ENCODE results near the gene NCKAP5L. TPM values are rescaled to one million over a fixed set of nuclear protein-coding genes. Genes with fewer than 3 reads are reported as not detected.

NCKAP5L gene
- total and polyA plus RNA-seq, 2 experiments from 2014 or later = 10.2 to 37.0 TPM

- DNase-seq (ENCODE audit: low spot score) (no peak), ATAC-seq (no peak)
- Mint-ChIP-seq H3K27me3 (ENCODE audit: insufficient read depth, low read depth, poor library complexity) (peaks cover 6% of the 10 kb centered on the region), H3K27ac (no peak overlapping the region), H3K9me3 (no peaks in the 10 kb centered on the region), H3K4me1 (peaks cover 11% of the 10 kb centered on the region; the same call in 2 of the 3 replicates), H3K4me3 (no peak overlapping the region), H3K36me3 (ENCODE audit: low read depth) (peaks cover 42% of the 10 kb centered on the region)
- Histone ChIP-seq H3K27me3 (ENCODE audit: insufficient read depth) (no peaks in the 10 kb centered on the region), H3K27ac (ENCODE audit: low read depth) (no peak overlapping the region), H3K4me2 (no peak overlapping the region), H3K79me2 (replicated peaks; ENCODE audit: insufficient read depth) (no peaks in the 10 kb centered on the region), H3F3A (replicated peaks; ENCODE audit: low read depth) (peaks cover 17% of the 10 kb centered on the region; the same call in 1 of the 2 replicates), H3K4me3 (no peak overlapping the region), H3K9me2 (ENCODE audit: insufficient read depth) (no peaks in the 10 kb centered on the region), H2AFZ (no peak overlapping the region), H3K4me1 (ENCODE audit: insufficient read depth) (no peaks in the 10 kb centered on the region), H3K36me3 (ENCODE audit: insufficient read depth) (peaks cover 34% of the 10 kb centered on the region), H4K20me1 (replicated peaks; ENCODE audit: insufficient read depth) (peaks cover 19% of the 10 kb centered on the region)
- no peak for TF ChIP-seq REST (IDR thresholded peaks at IDR 0.05; ENCODE audit: unreplicated experiment)
- no peak for TF ChIP-seq STAT1 (IDR thresholded peaks at IDR 0.05; ENCODE audit: unreplicated experiment)
- no peak for TF ChIP-seq EZH2 (IDR thresholded peaks at IDR 0.05; ENCODE audit: low read depth, unreplicated experiment)
- TF ChIP-seq EZH2phosphoT487 (IDR thresholded peaks at IDR 0.05; ENCODE audit: unreplicated experiment) = no peak
- TF ChIP-seq ZNF331 (CRISPR knock-in tag; IDR thresholded peaks at IDR 0.05; ENCODE audit: low read depth) = no peak
- no peak for TF ChIP-seq ETS1 (IDR thresholded peaks at IDR 0.05)
- no peak for TF ChIP-seq ZNF114 (CRISPR knock-in tag; IDR thresholded peaks at IDR 0.05)
- TF ChIP-seq JUNB (IDR thresholded peaks at IDR 0.05; ENCODE audit: unreplicated experiment) = no peak
- no peak for TF ChIP-seq ZNF462 (CRISPR knock-in tag; IDR thresholded peaks at IDR 0.05)
These were observed 62.1 kb downstream of the NCKAP5L start for GRCh38 chr12:49766115-49766455.

All from GM23338 (cell line).